HEK293 (cell line): ENCODE results near the gene LAMA1.

ENCODE experiments used
- CTCF ChIA-PET: fragments of 350-600 bp; formaldehyde crosslinking; extraction: SDS; loops from one replicate; lab custom pipeline; 2021; ENCODE audit warnings: antibody characterized with exemption; lab: Yijun Ruan, JAX
- POLR2A ChIA-PET: fragments of 300-600 bp; formaldehyde crosslinking; extraction: SDS; loops from one replicate; lab custom pipeline; 2020; ENCODE audit warnings: antibody characterized with exemption, inconsistent platforms; lab: Yijun Ruan, JAX
- H3K27ac ChIP-seq: fragments of 200-500 bp; sonication (Bioruptor generic); 2 replicates; pipeline ENCODE4 v1.5.1; 2014; ENCODE audit warnings: low read depth, low read length, control low read depth, inconsistent platforms; ENCODE audit errors: extremely low read depth
- H3K36me3 ChIP-seq, 2 experiments: fragments of 200-500 bp in 1 of 2; sonication (Bioruptor generic) in 1 of 2; 1 replicate in 1 of 2; 2 replicates in 1 of 2; pipeline ENCODE4 v1.5.1; 2014 to 2017; ENCODE audit warnings: inconsistent platforms in 2 of 2, low read length in 2 of 2; ENCODE audit not compliant: control insufficient read depth in 2 of 2, insufficient read depth in 1 of 2
- H3K4me1 ChIP-seq: fragments of 200-500 bp; sonication (Bioruptor generic); 2 replicates; pipeline ENCODE4 v1.5.1; 2014; ENCODE audit warnings: mild to moderate bottlenecking, low read length, inconsistent platforms; ENCODE audit not compliant: control insufficient read depth, insufficient read depth
- H3K4me3 ChIP-seq: 2 replicates; pipeline ENCODE4 v1.5.1; 2011; ENCODE audit warnings: low read depth, mild to moderate bottlenecking, control low read depth, low read length, moderate library complexity
- H3K9me3 ChIP-seq: fragments of 200-500 bp; sonication (Bioruptor generic); 2 replicates; pipeline ENCODE4 v1.5.1; 2014; ENCODE audit warnings: low read depth, low read length, inconsistent platforms; ENCODE audit not compliant: control insufficient read depth, insufficient read depth
- AEBP2 ChIP-seq: fragments of 450-650 bp; formaldehyde crosslinking; IDR thresholded peaks from 2 replicates; pipeline ENCODE4 v1.5.1; 2016; ENCODE audit warnings: missing biosample characterization, missing genetic modification characterization, borderline replicate concordance
- HOXA7 ChIP-seq: sonication (generic); formaldehyde crosslinking; IDR thresholded peaks from 2 replicates; pipeline ENCODE4 v1.8.1; 2022; ENCODE audit warnings: missing genetic modification reagents, borderline replicate concordance
- HOXD13 ChIP-seq: sonication (generic); formaldehyde crosslinking; IDR thresholded peaks from 2 replicates; pipeline ENCODE4 v1.8.0; 2022; ENCODE audit warnings: missing genetic modification reagents, borderline replicate concordance
- KLF10 ChIP-seq: fragments of 450-650 bp; IDR thresholded peaks from 2 replicates; pipeline ENCODE4 v1.5.1; 2018; ENCODE audit warnings: missing biosample characterization, mild to moderate bottlenecking, missing genetic modification characterization
- PBX3 ChIP-seq: sonication (generic); formaldehyde crosslinking; IDR thresholded peaks from 2 replicates; pipeline ENCODE4 v1.8.1; 2022; ENCODE audit warnings: mild to moderate bottlenecking, moderate library complexity, missing genetic modification reagents
- PRDM1 ChIP-seq: fragments of 450-650 bp; formaldehyde crosslinking; IDR thresholded peaks from 2 replicates; pipeline ENCODE4; 2016; ENCODE audit warnings: missing biosample characterization, missing genetic modification characterization
- SCRT2 ChIP-seq: fragments of 450-650 bp; formaldehyde crosslinking; IDR thresholded peaks from 2 replicates; pipeline ENCODE4 v1.5.1; 2016; ENCODE audit warnings: missing biosample characterization, missing genetic modification characterization
- WT1 ChIP-seq: fragments of 450-650 bp; formaldehyde crosslinking; IDR thresholded peaks from 2 replicates; pipeline ENCODE4 v1.5.1; 2016; ENCODE audit warnings: missing biosample characterization, missing genetic modification characterization
- ZBTB10 ChIP-seq: fragments of 450-650 bp; formaldehyde crosslinking; IDR thresholded peaks from 2 replicates; pipeline ENCODE4 v1.5.1; 2016; ENCODE audit warnings: missing biosample characterization, missing genetic modification characterization
- ZBTB26 ChIP-seq: fragments of 450-650 bp; formaldehyde crosslinking; optimal IDR thresholded peaks from 2 replicates; pipeline ENCODE3; 2016; ENCODE audit warnings: missing biosample characterization, mild to moderate bottlenecking, missing genetic modification characterization
- ZBTB6 ChIP-seq: fragments of 450-650 bp; formaldehyde crosslinking; IDR thresholded peaks from 2 replicates; pipeline ENCODE4 v1.5.1; 2017; ENCODE audit warnings: missing biosample characterization, missing genetic modification characterization
- ZNF175 ChIP-seq: fragments of 450-650 bp; formaldehyde crosslinking; IDR thresholded peaks from 2 replicates; pipeline ENCODE4 v1.5.1; 2016; ENCODE audit warnings: missing biosample characterization, missing genetic modification characterization
- ZNF24 ChIP-seq: fragments of 450-650 bp; formaldehyde crosslinking; IDR thresholded peaks from 2 replicates; pipeline ENCODE4 v1.5.1; 2016; ENCODE audit warnings: missing biosample characterization, missing genetic modification characterization
- ZNF280C ChIP-seq: fragments of 450-650 bp; formaldehyde crosslinking; IDR thresholded peaks from 2 replicates; pipeline ENCODE4 v1.5.1; 2016; ENCODE audit warnings: missing biosample characterization, missing genetic modification characterization
- ZNF324 ChIP-seq: fragments of 450-650 bp; formaldehyde crosslinking; IDR thresholded peaks from 2 replicates; pipeline ENCODE4 v1.5.1; 2016; ENCODE audit warnings: missing biosample characterization, missing genetic modification characterization
- ZNF362 ChIP-seq: fragments of 450-650 bp; formaldehyde crosslinking; IDR thresholded peaks from 2 replicates; pipeline ENCODE4 v1.5.1; 2016; ENCODE audit warnings: missing biosample characterization, missing genetic modification characterization
- ZNF423 ChIP-seq: fragments of 450-650 bp; formaldehyde crosslinking; IDR thresholded peaks from 2 replicates; pipeline ENCODE4 v1.5.1; 2016; ENCODE audit warnings: missing biosample characterization, missing genetic modification characterization
- ZNF473 ChIP-seq: fragments of 450-650 bp; formaldehyde crosslinking; IDR thresholded peaks from 2 replicates; pipeline ENCODE4 v1.5.1; 2017; ENCODE audit warnings: missing biosample characterization, missing genetic modification characterization
- ZNF596 ChIP-seq: fragments of 450-650 bp; IDR thresholded peaks from 2 replicates; pipeline ENCODE4 v1.5.0; 2018; ENCODE audit warnings: missing biosample characterization, mild to moderate bottlenecking, missing genetic modification characterization, moderate library complexity
- ZNF837 ChIP-seq: fragments of 450-650 bp; formaldehyde crosslinking; IDR thresholded peaks from 2 replicates; pipeline ENCODE4 v1.5.1; 2016; ENCODE audit warnings: missing biosample characterization, missing genetic modification characterization
- ZSCAN18 ChIP-seq: fragments of 450-650 bp; formaldehyde crosslinking; IDR thresholded peaks from 2 replicates; pipeline ENCODE4 v1.5.1; 2016; ENCODE audit warnings: missing biosample characterization, missing genetic modification characterization

Gene LAMA1

GRCh38 chr18:7064346-7064745 lies 53.3 kb downstream of the LAMA1 start (continued):
- TF ChIP-seq ZNF324 (tag by site-specific recombination) = no peak
- no peak for TF ChIP-seq ZNF362 (tag by site-specific recombination)
- no peak for TF ChIP-seq ZNF423 (tag by site-specific recombination)
- TF ChIP-seq AEBP2 (tag by site-specific recombination) = no peak
- no peak for TF ChIP-seq ZNF24 (tag by site-specific recombination)
- TF ChIP-seq ZBTB26 (tag by site-specific recombination) = no peak
- TF ChIP-seq, all 188 proteins: peak for 0

- CTCF ChIA-PET = interaction anchor here (0.5 to 1.1 kb wide), 5 partner anchors 15 to 1327 kb away, joined by 3 to 4 read pairs (median 3); no protein-coding TSS in a partner anchor
- Histone ChIP-seq H3K36me3 (no peaks in the 10 kb centered on the region), H3K9me3 (no peaks in the 10 kb centered on the region), H3K4me1 (no peaks in the 10 kb centered on the region), H3K4me3 (no peak overlapping the region), H3K27ac (no peak overlapping the region)
- POLR2A ChIA-PET = no interaction called here
- no peak for TF ChIP-seq HOXA7 (CRISPR knock-in tag)
- no peak for TF ChIP-seq ZBTB6 (tag by site-specific recombination)
Observed at GRCh38 chr18:7062811-7063210, 54.8 kb downstream of the LAMA1 start.

- Histone ChIP-seq H3K4me1 (no peaks in the 10 kb centered on the region), H3K4me3 (no peak overlapping the region), H3K36me3 (no peaks in the 10 kb centered on the region), H3K27ac (no peak overlapping the region), H3K9me3 (no peaks in the 10 kb centered on the region)
- POLR2A ChIA-PET = no interaction called here
- CTCF ChIA-PET = interaction anchor here (1.1 kb wide), 1 partner anchor 14 kb away, joined by 3 read pairs; no protein-coding TSS in a partner anchor
- TF ChIP-seq PRDM1 (tag by site-specific recombination) = no peak
- TF ChIP-seq ZNF596 (tag by site-specific recombination) = no peak
- no peak for TF ChIP-seq ZBTB10 (tag by site-specific recombination)
- no peak for TF ChIP-seq ZNF175
- no peak for TF ChIP-seq WT1 (tag by site-specific recombination)
- TF ChIP-seq PBX3 (CRISPR knock-in tag) = no peak
- no peak for TF ChIP-seq ZNF280C (tag by site-specific recombination)
- no peak for TF ChIP-seq ZNF837
- TF ChIP-seq ZNF473 = no peak
- no peak for TF ChIP-seq SCRT2
- no peak for TF ChIP-seq ZSCAN18
- no peak for TF ChIP-seq KLF10
- TF ChIP-seq HOXD13 (CRISPR knock-in tag) = no peak
Observed at GRCh38 chr18:7062236-7062635, 55.4 kb downstream of the LAMA1 start.
